Erythroblast (primary cell): ENCODE measurements around the gene IFT88.

ENCODE experiments used
- GATA1 ChIP-seq: IDR thresholded peaks from 2 replicates; pipeline ENCODE4 v1.6.1; 2011; ENCODE audit warnings: low read depth, mild to moderate bottlenecking, control low read depth, low read length, moderate library complexity
- POLR2A ChIP-seq: IDR thresholded peaks from 2 replicates; pipeline ENCODE4 v1.6.1; 2011; ENCODE audit warnings: mild to moderate bottlenecking, low read length

- no peak for TF ChIP-seq POLR2A
- TF ChIP-seq GATA1 = no peak
Measured at GRCh38 chr13:20740021-20740420, 173.1 kb downstream of the IFT88 start.
